HG03520 (cell line): ENCODE measurements around the gene DYNC2H1.

Experiments used
- ATAC-seq: cut with Tn5 transposase; IDR thresholded peaks from one replicate; pipeline ENCODE4 v1.9.1; 2021; ENCODE audit warnings: mild to moderate bottlenecking, moderate library complexity; ENCODE audit not compliant: unreplicated experiment

The DYNC2H1 gene

GRCh38 chr11:103274025-103274424, 164.8 kb downstream of the DYNC2H1 start:
- ATAC-seq: no peak

- ATAC-seq: no peak
Observed at GRCh38 chr11:103279821-103280220, 170.6 kb downstream of the DYNC2H1 start.

- ATAC-seq: no peak
Observed at GRCh38 chr11:103281301-103281700, 172.1 kb downstream of the DYNC2H1 start.

- ATAC-seq: no peak
Observed at GRCh38 chr11:103284260-103284659, 175.0 kb downstream of the DYNC2H1 start.

GRCh38 chr11:103294516-103294915, 185.3 kb downstream of the DYNC2H1 start:
- ATAC-seq: no peak

GRCh38 chr11:103295704-103296103, 186.5 kb downstream of the DYNC2H1 start:
- no peak for ATAC-seq

- ATAC-seq: no peak
Observed at GRCh38 chr11:103297900-103298299, 188.7 kb downstream of the DYNC2H1 start.

- no peak for ATAC-seq
Observed at GRCh38 chr11:103315248-103315647, 206.0 kb downstream of the DYNC2H1 start.

- ATAC-seq: no peak
Observed at GRCh38 chr11:103317118-103317517, 207.9 kb downstream of the DYNC2H1 start.

- no peak for ATAC-seq
Observed at GRCh38 chr11:103322821-103323220, 213.6 kb downstream of the DYNC2H1 start.

GRCh38 chr11:103325686-103326069, 216.5 kb downstream of the DYNC2H1 start:
- peak; percentile 19 for ATAC-seq

- ATAC-seq: peak; percentile 96
Observed at GRCh38 chr11:103326070-103326794, 217.0 kb downstream of the DYNC2H1 start.

- no peak for ATAC-seq
Observed at GRCh38 chr11:103327721-103328120, 218.5 kb downstream of the DYNC2H1 start.

- ATAC-seq: no peak
Observed at GRCh38 chr11:103332409-103332808, 223.2 kb downstream of the DYNC2H1 start.

- no peak for ATAC-seq
Observed at GRCh38 chr11:103338621-103339484, 229.6 kb downstream of the DYNC2H1 start.

GRCh38 chr11:103339485-103339857, 230.2 kb downstream of the DYNC2H1 start:
- no peak for ATAC-seq

GRCh38 chr11:103340956-103341355, 231.7 kb downstream of the DYNC2H1 start:
- no peak for ATAC-seq

- no peak for ATAC-seq
Observed at GRCh38 chr11:103344886-103345285, 235.7 kb downstream of the DYNC2H1 start.

GRCh38 chr11:103349595-103349994, 240.4 kb downstream of the DYNC2H1 start:
- no peak for ATAC-seq

- ATAC-seq: no peak
Observed at GRCh38 chr11:103354656-103355055, 245.4 kb downstream of the DYNC2H1 start.

- no peak for ATAC-seq
Observed at GRCh38 chr11:103358251-103358650, 249.0 kb downstream of the DYNC2H1 start.

GRCh38 chr11:103359216-103359615, 250.0 kb downstream of the DYNC2H1 start:
- no peak for ATAC-seq
